Stimulated activated CD4-positive, alpha-beta T cell treated with anti-CD3 and anti-CD28 coated beads, Interleukin-15, amount 100 ng/mL, for 48 hours (primary cell): Measurements from ENCODE around the gene TAF11L12.
"Not testable (repeated sequence)": the region's sequence is repeated elsewhere in the genome, so short reads cannot be mapped to it uniquely, and the experiment has no call there.

Experiments used
- DNase-seq, 2 donors: peaks; one replicate each; pipeline ENCODE4 v3.0.0-alpha.2; 2020; ENCODE audit warnings: low read depth in 2 of 2

The TAF11L12 gene

GRCh38 chr5:17610092-17610491 lies at the start of gene TAF11L12:
Gene TAF11L12, plus strand, starts transcription at chr5:17610392.
- not testable (repeated sequence) for DNase-seq

DNA sequence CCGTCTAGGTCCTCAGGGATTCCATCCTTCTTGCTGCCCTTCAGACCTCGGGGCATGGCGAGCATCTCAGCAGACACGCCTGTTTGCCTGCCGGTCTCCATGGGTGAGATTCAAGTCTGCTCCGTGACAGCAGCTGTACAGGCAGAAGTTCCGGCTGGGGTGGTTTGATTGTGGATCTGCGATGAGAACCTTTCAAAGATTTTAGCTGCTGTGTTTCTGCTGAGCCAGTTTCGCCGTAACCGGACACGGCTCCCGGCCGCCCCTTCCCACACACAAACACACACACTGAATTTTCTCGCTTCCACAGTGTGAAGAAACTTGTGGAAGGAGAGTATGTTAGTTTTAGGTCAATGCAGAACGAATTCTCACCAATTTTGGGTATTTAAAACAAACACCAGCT lies 24.5 kb upstream of the TAF11L12 start, which contains the start of gene TAF11L7:
TSS of gene TAF11L7 (minus strand) at position 101 of the 400 bp plus-strand sequence.
- not testable (repeated sequence) for DNase-seq

DNA sequence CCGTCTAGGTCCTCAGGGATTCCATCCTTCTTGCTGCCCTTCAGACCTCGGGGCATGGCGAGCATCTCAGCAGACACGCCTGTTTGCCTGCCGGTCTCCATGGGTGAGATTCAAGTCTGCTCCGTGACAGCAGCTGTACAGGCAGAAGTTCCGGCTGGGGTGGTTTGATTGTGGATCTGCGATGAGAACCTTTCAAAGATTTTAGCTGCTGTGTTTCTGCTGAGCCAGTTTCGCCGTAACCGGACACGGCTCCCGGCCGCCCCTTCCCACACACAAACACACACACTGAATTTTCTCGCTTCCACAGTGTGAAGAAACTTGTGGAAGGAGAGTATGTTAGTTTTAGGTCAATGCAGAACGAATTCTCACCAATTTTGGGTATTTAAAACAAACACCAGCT lies 19.3 kb upstream of the TAF11L12 start, which contains the start of gene TAF11L8:
TSS of gene TAF11L8 (minus strand) at position 101 of the 400 bp plus-strand sequence.
- not testable (repeated sequence) for DNase-seq

- not testable (repeated sequence) for DNase-seq
Measured at GRCh38 chr5:17594255-17594654, 15.9 kb upstream of the TAF11L12 start, which contains the start of gene TAF11L9. Gene TAF11L9, minus strand, starts transcription at chr5:17594394.

GRCh38 chr5:17597728-17598127 lies 12.5 kb upstream of the TAF11L12 start, which contains the start of gene TAF11L10:
Gene TAF11L10, minus strand, starts transcription at chr5:17597828.
- DNase-seq: not testable (repeated sequence)

- not testable (repeated sequence) for DNase-seq
Measured at GRCh38 chr5:17603880-17604279, 6.3 kb upstream of the TAF11L12 start, which contains the start of gene TAF11L11. Gene TAF11L11, plus strand, starts transcription at chr5:17604183.

DNA sequence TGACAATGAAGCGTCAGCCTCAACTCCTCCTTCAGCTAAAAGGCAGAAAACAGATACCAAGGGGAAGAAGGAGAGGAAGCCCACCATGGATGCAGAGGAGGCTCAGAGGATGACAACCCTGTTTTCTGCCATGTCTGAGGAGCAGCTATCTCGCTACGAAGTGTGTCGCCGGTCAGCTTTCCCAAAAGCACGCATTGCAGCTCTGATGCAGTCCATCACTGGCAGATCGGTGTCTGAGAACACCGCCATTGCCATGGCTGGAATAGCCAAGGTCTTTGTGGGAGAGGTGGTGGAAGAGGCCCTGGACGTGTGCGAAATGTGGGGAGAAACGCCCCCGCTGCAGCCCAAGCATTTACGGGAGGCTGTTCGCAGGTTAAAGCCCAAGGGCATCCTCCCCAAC lies 5.2 kb upstream of the TAF11L12 start:
- DNase-seq: no peak

DNA sequence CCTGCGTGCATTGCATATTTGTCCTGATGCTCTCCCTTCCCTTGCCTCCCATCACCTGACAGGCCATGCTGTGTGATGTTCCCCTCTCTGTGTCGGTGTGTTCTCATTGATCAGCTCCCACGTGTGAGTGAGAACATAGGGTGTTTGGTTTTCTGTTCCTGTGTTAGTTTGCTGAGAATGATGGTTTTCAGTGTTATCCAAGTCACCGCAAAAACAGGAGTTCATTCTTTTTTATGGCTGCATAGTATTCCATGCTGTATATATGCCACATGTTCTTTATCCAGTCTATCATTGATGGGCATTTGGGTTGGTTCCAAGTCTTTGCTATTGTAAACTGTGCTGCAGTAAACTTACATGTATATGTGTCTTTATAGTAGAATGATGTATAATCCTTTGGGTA lies 2.7 kb upstream of the TAF11L12 start:
- not testable (repeated sequence) for DNase-seq

GRCh38 chr5:17614872-17615605 lies 4.8 kb downstream of the TAF11L12 start:
- no peak for DNase-seq

DNA sequence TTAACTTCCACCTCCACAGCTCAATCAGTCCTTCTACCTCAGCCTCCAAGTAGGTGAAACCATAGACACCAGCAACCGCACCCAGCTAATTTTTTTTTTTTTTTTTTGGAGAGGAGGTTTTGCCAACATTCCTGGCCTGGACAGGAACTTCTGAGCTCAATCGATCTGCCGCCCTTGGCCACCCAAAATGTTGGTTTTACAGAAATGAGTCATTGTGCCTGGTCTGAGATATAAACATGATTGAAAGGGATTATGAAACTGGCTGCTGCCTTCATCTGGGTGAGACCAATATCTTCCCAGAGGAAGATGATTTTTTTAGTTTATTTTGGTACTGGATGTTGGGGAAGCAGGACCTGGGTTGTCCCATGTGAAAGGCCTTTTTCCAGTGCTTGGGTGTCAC lies 9.2 kb downstream of the TAF11L12 start:
- DNase-seq: no peak

DNA sequence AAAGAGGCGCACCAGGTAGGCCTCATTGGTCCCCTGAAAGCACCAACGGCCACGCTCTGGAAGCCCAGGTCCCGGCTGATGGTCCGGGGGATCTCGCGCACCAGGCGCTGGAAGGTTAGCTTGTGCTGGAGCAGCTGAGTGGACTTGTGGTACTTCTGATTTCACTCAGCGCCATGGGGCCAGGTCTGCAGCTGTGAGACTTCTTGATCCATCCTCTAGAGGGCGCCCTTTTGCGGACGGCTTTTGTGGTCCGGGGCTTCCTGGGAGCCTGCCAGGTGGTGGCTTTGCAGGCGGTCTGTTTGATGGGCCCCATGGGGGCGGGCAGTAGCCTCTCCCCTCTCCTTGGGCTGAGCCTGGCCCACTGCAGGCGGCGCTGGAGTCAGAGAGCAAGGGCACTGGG lies 10.4 kb downstream of the TAF11L12 start:
- DNase-seq: no peak

DNA sequence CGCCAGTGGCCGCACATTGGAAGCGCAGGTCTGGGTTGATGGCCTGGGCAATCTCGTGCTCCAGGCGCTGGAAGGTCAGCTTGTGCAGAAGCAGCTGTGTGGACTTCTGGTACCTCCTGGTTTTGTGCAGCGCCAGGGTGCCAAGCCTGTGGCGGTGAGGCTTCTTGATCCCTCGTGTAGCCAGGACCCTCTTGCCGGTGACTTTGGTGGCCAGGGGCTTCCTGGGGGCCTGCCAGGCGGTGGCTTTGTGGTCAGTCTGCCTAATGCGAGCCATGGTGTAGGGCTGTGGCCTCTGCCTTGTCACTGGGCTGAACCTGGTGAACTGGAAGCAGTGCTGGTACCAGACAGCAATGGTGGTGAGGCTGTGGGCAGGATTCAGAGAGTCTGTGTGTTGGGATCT lies 15.5 kb downstream of the TAF11L12 start:
- DNase-seq: no peak

GRCh38 chr5:17631788-17632187 lies 21.6 kb downstream of the TAF11L12 start, which contains the start of gene TAF11L13:
Gene TAF11L13, plus strand, starts transcription at chr5:17632088.
- DNase-seq: not testable (repeated sequence)

GRCh38 chr5:17634160-17634559 lies 24.0 kb downstream of the TAF11L12 start, which contains the start of gene TAF11L14:
Gene TAF11L14, plus strand, starts transcription at chr5:17634460.
- DNase-seq: no peak

- not testable (repeated sequence) for DNase-seq
Measured at GRCh38 chr5:17649232-17649631, 39.0 kb downstream of the TAF11L12 start.

DNA sequence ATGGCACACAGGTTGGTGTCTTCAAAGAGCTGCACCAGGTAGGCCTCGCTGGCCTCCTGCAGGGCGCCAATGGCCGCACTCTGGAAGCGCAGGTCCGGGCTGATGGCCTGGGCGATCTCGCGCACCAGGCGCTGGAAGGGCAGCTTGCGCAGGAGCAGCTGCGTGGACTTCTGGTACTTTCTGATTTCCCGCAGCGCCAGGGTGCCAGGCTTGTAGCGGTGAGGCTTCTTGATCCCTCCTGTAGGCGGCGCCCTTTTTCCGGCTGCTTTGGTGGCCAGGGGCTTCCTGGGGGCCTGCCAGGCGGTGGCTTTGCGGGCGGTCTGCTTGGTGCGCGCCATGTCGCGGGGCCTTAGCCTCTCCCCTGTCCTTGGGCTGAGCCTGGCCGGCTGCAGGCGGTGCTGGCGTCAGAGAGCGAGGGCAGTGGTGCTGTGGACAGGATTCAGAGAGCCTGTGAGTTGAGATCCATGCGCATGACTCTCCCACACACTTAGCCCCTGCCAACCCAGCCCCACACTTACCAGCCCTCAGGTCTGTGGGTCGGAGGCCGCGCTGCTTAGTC lies 45.1 kb downstream of the TAF11L12 start:
- DNase-seq: not testable (repeated sequence)

DNA sequence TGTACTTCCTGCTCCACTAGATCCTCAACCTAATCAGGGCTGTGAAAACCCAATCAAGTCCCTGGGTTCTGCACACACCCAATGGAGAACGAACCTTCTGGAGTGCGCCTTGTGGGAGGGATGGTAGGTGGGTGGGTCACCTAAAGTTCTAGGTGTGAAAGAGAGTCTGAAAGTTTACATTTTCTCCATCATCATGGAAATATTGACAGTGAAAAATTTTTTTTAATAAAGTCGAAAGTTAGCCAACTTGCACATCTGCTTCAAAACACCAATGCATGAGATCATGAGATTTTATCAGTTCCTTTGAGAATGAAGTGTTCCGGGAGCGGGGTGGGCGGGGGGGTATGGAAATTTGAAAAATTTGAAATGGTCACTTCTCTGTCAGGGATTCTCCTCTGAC lies 45.7 kb downstream of the TAF11L12 start:
- DNase-seq: no peak
